ENCODE results near the gene KRT78.

The KRT78 gene

GRCh38 chr12:52798003-52798670, 50.7 kb downstream of the KRT78 start:
- TF ChIP-seq TEAD4 (IDR thresholded peaks at IDR 0.05), result no peak

GRCh38 chr12:52797529-52797894, 51.3 kb downstream of the KRT78 start:
- TF ChIP-seq TCF12 (IDR thresholded peaks at IDR 0.05; ENCODE audit: low read depth) (no peak), TAF1 (IDR thresholded peaks at IDR 0.05; ENCODE audit: low read depth) (no peak)

GRCh38 chr12:52796839-52797528, 51.8 kb downstream of the KRT78 start:
- TF ChIP-seq CREB1 (IDR thresholded peaks at IDR 0.05; ENCODE audit: low read depth) (no peak), CEBPB (IDR thresholded peaks at IDR 0.05) (no peak), EGR1 (IDR thresholded peaks at IDR 0.05) (no peak), NFIC (IDR thresholded peaks at IDR 0.05) (no peak), REST (IDR thresholded peaks at IDR 0.05; ENCODE audit: low read depth) (no peak), ZBTB7A (IDR thresholded peaks at IDR 0.05; ENCODE audit: low read depth) (no peak), TCF12 (IDR thresholded peaks at IDR 0.05; ENCODE audit: low read depth) (no peak), USF1 (IDR thresholded peaks at IDR 0.05) (no peak), TEAD4 (IDR thresholded peaks at IDR 0.05) (no peak), FOXM1 (IDR thresholded peaks at IDR 0.05; ENCODE audit: borderline replicate concordance, low read depth) (no peak), TAF1 (IDR thresholded peaks at IDR 0.05; ENCODE audit: low read depth) (no peak), YY1 (IDR thresholded peaks at IDR 0.05; ENCODE audit: low read depth) (no peak), EP300 (IDR thresholded peaks at IDR 0.05; ENCODE audit: borderline replicate concordance) (no peak), MAX (IDR thresholded peaks at IDR 0.05) (no peak), RAD21 (IDR thresholded peaks at IDR 0.05; ENCODE audit: low read depth) (no peak)

- TF ChIP-seq YY1 (IDR thresholded peaks at IDR 0.05; ENCODE audit: low read depth) (no peak), NFIC (IDR thresholded peaks at IDR 0.05) (no peak), TAF1 (IDR thresholded peaks at IDR 0.05; ENCODE audit: low read depth) (no peak), RAD21 (IDR thresholded peaks at IDR 0.05; ENCODE audit: low read depth) (no peak), ZBTB7A (IDR thresholded peaks at IDR 0.05; ENCODE audit: low read depth) (no peak), CREB1 (IDR thresholded peaks at IDR 0.05; ENCODE audit: low read depth) (no peak), EP300 (IDR thresholded peaks at IDR 0.05; ENCODE audit: borderline replicate concordance) (no peak), TCF12 (IDR thresholded peaks at IDR 0.05; ENCODE audit: low read depth) (no peak), EGR1 (IDR thresholded peaks at IDR 0.05) (no peak), TEAD4 (IDR thresholded peaks at IDR 0.05) (no peak), CEBPB (IDR thresholded peaks at IDR 0.05) (no peak), MAX (IDR thresholded peaks at IDR 0.05) (no peak), USF1 (IDR thresholded peaks at IDR 0.05) (no peak)
Measured at GRCh38 chr12:52796429-52796794, 52.4 kb downstream of the KRT78 start.

- TF ChIP-seq USF1 (IDR thresholded peaks at IDR 0.05) (no peak), FOXM1 (IDR thresholded peaks at IDR 0.05; ENCODE audit: borderline replicate concordance, low read depth) (no peak), MAX (IDR thresholded peaks at IDR 0.05) (no peak), EGR1 (IDR thresholded peaks at IDR 0.05) (no peak), NFIC (IDR thresholded peaks at IDR 0.05) (no peak), ZBTB7A (IDR thresholded peaks at IDR 0.05; ENCODE audit: low read depth) (no peak), TEAD4 (IDR thresholded peaks at IDR 0.05) (no peak), YY1 (IDR thresholded peaks at IDR 0.05; ENCODE audit: low read depth) (no peak), REST (IDR thresholded peaks at IDR 0.05; ENCODE audit: low read depth) (no peak), EP300 (IDR thresholded peaks at IDR 0.05; ENCODE audit: borderline replicate concordance) (no peak), RAD21 (IDR thresholded peaks at IDR 0.05; ENCODE audit: low read depth) (no peak)
Measured at GRCh38 chr12:52795694-52796428, 52.9 kb downstream of the KRT78 start, which contains the start of gene KRT3. Gene KRT3 (minus strand): TSS chr12:52796117. CDS start chr12:52796042, 75 bp downstream.
